WTC11 (cell line): ENCODE measurements around the gene PTPRN2. TPM values are rescaled to one million over a fixed set of nuclear protein-coding genes. Genes with fewer than 3 reads are reported as not detected.

Source experiments
- ATAC-seq: fragments of 200-7000 bp; cut with Tn5 transposase; 2 replicates; pipeline ENCODE4 v1.10.0; 2021; ENCODE audit warnings: mild to moderate bottlenecking, moderate library complexity
- CTCF ChIA-PET: fragments of 300-600 bp; sonication (Branson Sonifier 250); formaldehyde crosslinking; loops from one replicate; lab custom pipeline; 2021; ENCODE audit warnings: antibody characterized with exemption; lab: Charles Lee
- POLR2A ChIA-PET: fragments of 350-600 bp; sonication (Branson Sonifier 250); formaldehyde crosslinking; loops from one replicate; lab custom pipeline; 2021; ENCODE audit warnings: antibody characterized with exemption; lab: Charles Lee
- DNase-seq: peaks from one replicate; pipeline ENCODE4 v3.0.0; 2021; ENCODE audit warnings: low spot score
- H3K27ac Mint-ChIP-seq: 2 replicates; pipeline ENCODE4 v1.8.0; 2021; ENCODE audit warnings: mixed read lengths
- H3K27me3 Mint-ChIP-seq: 2 replicates; pipeline ENCODE4 v1.8.0; 2021; ENCODE audit warnings: low read depth, mild to moderate bottlenecking, moderate library complexity, mixed read lengths
- H3K36me3 Mint-ChIP-seq: 2 replicates; pipeline ENCODE4 v1.8.0; 2021; ENCODE audit warnings: mixed read lengths
- H3K4me1 Mint-ChIP-seq: 2 replicates; pipeline ENCODE4 v1.8.0; 2022; ENCODE audit warnings: mixed read lengths
- H3K4me3 Mint-ChIP-seq: 2 replicates; pipeline ENCODE4 v1.8.0; 2021; ENCODE audit warnings: mild to moderate bottlenecking, moderate library complexity, mixed read lengths
- H3K9me3 Mint-ChIP-seq: 2 replicates; pipeline ENCODE4 v1.8.0; 2021; ENCODE audit warnings: mixed read lengths
- AFF4 ChIP-seq: sonication (generic); formaldehyde crosslinking; IDR thresholded peaks from 2 replicates; pipeline ENCODE4 v1.8.1; 2023; ENCODE audit warnings: mild to moderate bottlenecking, missing genetic modification reagents, borderline replicate concordance
- ATF6 ChIP-seq: sonication (generic); formaldehyde crosslinking; IDR thresholded peaks from 2 replicates; pipeline ENCODE4 v1.8.1; 2023; ENCODE audit warnings: mild to moderate bottlenecking, missing genetic modification reagents
- CBFB ChIP-seq: sonication (generic); formaldehyde crosslinking; IDR thresholded peaks from 2 replicates; pipeline ENCODE4 v1.8.1; 2022; ENCODE audit warnings: mild to moderate bottlenecking, low read depth, missing genetic modification reagents
- E2F5 ChIP-seq: sonication (generic); formaldehyde crosslinking; IDR thresholded peaks from 2 replicates; pipeline ENCODE4 v1.8.1; 2022; ENCODE audit warnings: mild to moderate bottlenecking, moderate library complexity, missing genetic modification reagents
- GABPB1 ChIP-seq: sonication (generic); formaldehyde crosslinking; IDR thresholded peaks from 2 replicates; pipeline ENCODE4 v1.8.1; 2023; ENCODE audit warnings: mild to moderate bottlenecking, missing genetic modification reagents
- GTF2I ChIP-seq: fragments of 250-450 bp; sonication (Bioruptor Pico); conservative IDR thresholded peaks from 2 replicates; pipeline ENCODE4 v1.4.0; 2021; ENCODE audit warnings: mild to moderate bottlenecking
- HMGXB4 ChIP-seq: sonication (generic); formaldehyde crosslinking; IDR thresholded peaks from 2 replicates; pipeline ENCODE4 v1.8.1; 2023; ENCODE audit warnings: mild to moderate bottlenecking, moderate library complexity, missing genetic modification reagents
- MXD4 ChIP-seq: fragments of 250-450 bp; sonication (Bioruptor Pico); IDR thresholded peaks from 2 replicates; pipeline ENCODE4 v1.8.0; 2021; ENCODE audit warnings: mild to moderate bottlenecking, moderate library complexity, borderline replicate concordance
- MYBL2 ChIP-seq: sonication (generic); formaldehyde crosslinking; IDR thresholded peaks from 2 replicates; pipeline ENCODE4 v1.8.1; 2023; ENCODE audit warnings: mild to moderate bottlenecking, moderate library complexity, missing genetic modification reagents
- NFATC4 ChIP-seq: fragments of 250-450 bp; sonication (Bioruptor Pico); IDR thresholded peaks from 2 replicates; pipeline ENCODE4 v1.9.0; 2021; ENCODE audit warnings: mild to moderate bottlenecking
- NR2C2 ChIP-seq: sonication (generic); formaldehyde crosslinking; IDR thresholded peaks from 2 replicates; pipeline ENCODE4 v1.8.0; 2022; ENCODE audit warnings: mild to moderate bottlenecking, missing genetic modification reagents
- OVOL2 ChIP-seq: fragments of 250-450 bp; sonication (Bioruptor Pico); IDR thresholded peaks from 2 replicates; pipeline ENCODE4 v1.9.0; 2021; ENCODE audit warnings: mild to moderate bottlenecking, borderline replicate concordance
- PRRX2 ChIP-seq: fragments of 250-450 bp; sonication (Bioruptor Pico); IDR thresholded peaks from 2 replicates; pipeline ENCODE4 v1.8.0; 2021; ENCODE audit warnings: mild to moderate bottlenecking
- RELA ChIP-seq: sonication (generic); formaldehyde crosslinking; IDR thresholded peaks from 2 replicates; pipeline ENCODE4 v1.8.1; 2022; ENCODE audit warnings: missing genetic modification reagents, mild to moderate bottlenecking, borderline replicate concordance
- TP53 ChIP-seq: sonication (generic); formaldehyde crosslinking; IDR thresholded peaks from 2 replicates; pipeline ENCODE4 v1.8.1; 2023; ENCODE audit warnings: mild to moderate bottlenecking, missing genetic modification reagents
- total RNA-seq: library from RNA; stranded (reverse); gene quantifications from 3 replicates; pipeline ENCODE4 v1.2.3, GENCODE V29; 2021
- TF ChIP-seq, protein P1 (sequence below): fragments of 250-450 bp; sonication (Bioruptor Pico); IDR thresholded peaks from 2 replicates; pipeline ENCODE4 v1.9.0; 2021; ENCODE audit warnings: mild to moderate bottlenecking
- TF ChIP-seq, protein P2 (sequence below): sonication (generic); formaldehyde crosslinking; IDR thresholded peaks from 2 replicates; pipeline ENCODE4 v1.8.0; 2022; ENCODE audit warnings: mild to moderate bottlenecking, missing genetic modification reagents
- TF ChIP-seq, protein P3 (sequence below): sonication (generic); formaldehyde crosslinking; IDR thresholded peaks from 2 replicates; pipeline ENCODE4 v1.8.1; 2023; ENCODE audit warnings: mild to moderate bottlenecking, missing genetic modification reagents, moderate library complexity
- TF ChIP-seq, protein P4 (sequence below): sonication (generic); formaldehyde crosslinking; IDR thresholded peaks from 2 replicates; pipeline ENCODE4 v1.8.1; 2022; ENCODE audit warnings: mild to moderate bottlenecking, missing genetic modification reagents, moderate library complexity, borderline replicate concordance

PTPRN2 gene
- total RNA-seq, 1 experiment from 2014 or later, result 4.7 TPM

GRCh38 chr7:157944734-157945291 lies 642.8 kb downstream of the PTPRN2 start:
- H3K27ac Mint-ChIP-seq, result no peak overlapping the region
- peaks cover 59% of the 10 kb centered on the region for H3K9me3 Mint-ChIP-seq
- H3K4me3 Mint-ChIP-seq, result no peak overlapping the region
- H3K36me3 Mint-ChIP-seq, result peaks cover 49% of the 10 kb centered on the region
- ChIA-PET POLR2A (no interaction called here), CTCF (no interaction called here)
- H3K4me1 Mint-ChIP-seq, result peaks cover 11% of the 10 kb centered on the region
- no peak for TF ChIP-seq GABPB1
- TF ChIP-seq TP53 (CRISPR knock-in tag), result no peak
- no peak for TF ChIP-seq HMGXB4 (CRISPR knock-in tag)
- TF ChIP-seq OVOL2 (CRISPR knock-in tag), result no peak
- no peak for TF ChIP-seq ATF6
- TF ChIP-seq, protein P1, sequence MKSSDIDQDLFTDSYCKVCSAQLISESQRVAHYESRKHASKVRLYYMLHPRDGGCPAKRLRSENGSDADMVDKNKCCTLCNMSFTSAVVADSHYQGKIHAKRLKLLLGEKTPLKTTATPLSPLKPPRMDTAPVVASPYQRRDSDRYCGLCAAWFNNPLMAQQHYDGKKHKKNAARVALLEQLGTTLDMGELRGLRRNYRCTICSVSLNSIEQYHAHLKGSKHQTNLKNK (CRISPR knock-in tag), result no peak
- TF ChIP-seq, protein P2, sequence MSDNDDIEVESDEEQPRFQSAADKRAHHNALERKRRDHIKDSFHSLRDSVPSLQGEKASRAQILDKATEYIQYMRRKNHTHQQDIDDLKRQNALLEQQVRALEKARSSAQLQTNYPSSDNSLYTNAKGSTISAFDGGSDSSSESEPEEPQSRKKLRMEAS (CRISPR knock-in tag), result no peak
- TF ChIP-seq AFF4 (CRISPR knock-in tag), result no peak
- TF ChIP-seq, protein P3, sequence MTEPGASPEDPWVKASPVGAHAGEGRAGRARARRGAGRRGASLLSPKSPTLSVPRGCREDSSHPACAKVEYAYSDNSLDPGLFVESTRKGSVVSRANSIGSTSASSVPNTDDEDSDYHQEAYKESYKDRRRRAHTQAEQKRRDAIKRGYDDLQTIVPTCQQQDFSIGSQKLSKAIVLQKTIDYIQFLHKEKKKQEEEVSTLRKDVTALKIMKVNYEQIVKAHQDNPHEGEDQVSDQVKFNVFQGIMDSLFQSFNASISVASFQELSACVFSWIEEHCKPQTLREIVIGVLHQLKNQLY (CRISPR knock-in tag), result no peak
- TF ChIP-seq E2F5 (CRISPR knock-in tag), result no peak
- TF ChIP-seq MYBL2 (CRISPR knock-in tag), result no peak
- no peak for TF ChIP-seq MXD4 (CRISPR knock-in tag)
- TF ChIP-seq NFATC4 (CRISPR knock-in tag), result no peak
- DNase-seq, result no peak
- H3K27me3 Mint-ChIP-seq, result no peaks in the 10 kb centered on the region; the same call in 1 of the 2 replicates
- no peak for ATAC-seq

- H3K27ac Mint-ChIP-seq, result no peak overlapping the region
- H3K4me1 Mint-ChIP-seq, result peaks cover 11% of the 10 kb centered on the region
- no peak overlapping the region for H3K4me3 Mint-ChIP-seq
- DNase-seq (no peak), ATAC-seq (no peak)
- H3K9me3 Mint-ChIP-seq, result peaks cover 62% of the 10 kb centered on the region
- POLR2A ChIA-PET, result interaction anchor here (0.5 kb wide), 1 partner anchor 55 kb away, joined by 4 read pairs; no protein-coding TSS in a partner anchor
- H3K36me3 Mint-ChIP-seq, result peaks cover 50% of the 10 kb centered on the region
- no peaks in the 10 kb centered on the region; the same call in 1 of the 2 replicates for H3K27me3 Mint-ChIP-seq
- CTCF ChIA-PET, result no interaction called here
- TF ChIP-seq RELA (CRISPR knock-in tag) (no peak), PRRX2 (CRISPR knock-in tag) (no peak), E2F5 (CRISPR knock-in tag) (no peak), GTF2I (CRISPR knock-in tag) (no peak), CBFB (CRISPR knock-in tag) (no peak), HMGXB4 (CRISPR knock-in tag) (no peak), NR2C2 (CRISPR knock-in tag) (no peak)
- TF ChIP-seq, protein P4, sequence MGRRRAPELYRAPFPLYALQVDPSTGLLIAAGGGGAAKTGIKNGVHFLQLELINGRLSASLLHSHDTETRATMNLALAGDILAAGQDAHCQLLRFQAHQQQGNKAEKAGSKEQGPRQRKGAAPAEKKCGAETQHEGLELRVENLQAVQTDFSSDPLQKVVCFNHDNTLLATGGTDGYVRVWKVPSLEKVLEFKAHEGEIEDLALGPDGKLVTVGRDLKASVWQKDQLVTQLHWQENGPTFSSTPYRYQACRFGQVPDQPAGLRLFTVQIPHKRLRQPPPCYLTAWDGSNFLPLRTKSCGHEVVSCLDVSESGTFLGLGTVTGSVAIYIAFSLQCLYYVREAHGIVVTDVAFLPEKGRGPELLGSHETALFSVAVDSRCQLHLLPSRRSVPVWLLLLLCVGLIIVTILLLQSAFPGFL (CRISPR knock-in tag), result no peak
Observed at GRCh38 chr7:157944051-157944450, 643.6 kb downstream of the PTPRN2 start.
